GM12872 (cell line): Measurements from ENCODE around the gene COPB2.

Experiments used
- TF ChIP-seq, protein P1 (sequence below): IDR thresholded peaks from 3 replicates; pipeline ENCODE4 v1.5.1; 2011; ENCODE audit warnings: low read depth, mild to moderate bottlenecking, low read length, moderate library complexity; ENCODE audit not compliant: insufficient read depth

The COPB2 gene

GRCh38 chr3:139309880-139310279, 79.6 kb downstream of the COPB2 start:
- TF ChIP-seq, protein P1, sequence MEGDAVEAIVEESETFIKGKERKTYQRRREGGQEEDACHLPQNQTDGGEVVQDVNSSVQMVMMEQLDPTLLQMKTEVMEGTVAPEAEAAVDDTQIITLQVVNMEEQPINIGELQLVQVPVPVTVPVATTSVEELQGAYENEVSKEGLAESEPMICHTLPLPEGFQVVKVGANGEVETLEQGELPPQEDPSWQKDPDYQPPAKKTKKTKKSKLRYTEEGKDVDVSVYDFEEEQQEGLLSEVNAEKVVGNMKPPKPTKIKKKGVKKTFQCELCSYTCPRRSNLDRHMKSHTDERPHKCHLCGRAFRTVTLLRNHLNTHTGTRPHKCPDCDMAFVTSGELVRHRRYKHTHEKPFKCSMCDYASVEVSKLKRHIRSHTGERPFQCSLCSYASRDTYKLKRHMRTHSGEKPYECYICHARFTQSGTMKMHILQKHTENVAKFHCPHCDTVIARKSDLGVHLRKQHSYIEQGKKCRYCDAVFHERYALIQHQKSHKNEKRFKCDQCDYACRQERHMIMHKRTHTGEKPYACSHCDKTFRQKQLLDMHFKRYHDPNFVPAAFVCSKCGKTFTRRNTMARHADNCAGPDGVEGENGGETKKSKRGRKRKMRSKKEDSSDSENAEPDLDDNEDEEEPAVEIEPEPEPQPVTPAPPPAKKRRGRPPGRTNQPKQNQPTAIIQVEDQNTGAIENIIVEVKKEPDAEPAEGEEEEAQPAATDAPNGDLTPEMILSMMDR: no peak

DNA sequence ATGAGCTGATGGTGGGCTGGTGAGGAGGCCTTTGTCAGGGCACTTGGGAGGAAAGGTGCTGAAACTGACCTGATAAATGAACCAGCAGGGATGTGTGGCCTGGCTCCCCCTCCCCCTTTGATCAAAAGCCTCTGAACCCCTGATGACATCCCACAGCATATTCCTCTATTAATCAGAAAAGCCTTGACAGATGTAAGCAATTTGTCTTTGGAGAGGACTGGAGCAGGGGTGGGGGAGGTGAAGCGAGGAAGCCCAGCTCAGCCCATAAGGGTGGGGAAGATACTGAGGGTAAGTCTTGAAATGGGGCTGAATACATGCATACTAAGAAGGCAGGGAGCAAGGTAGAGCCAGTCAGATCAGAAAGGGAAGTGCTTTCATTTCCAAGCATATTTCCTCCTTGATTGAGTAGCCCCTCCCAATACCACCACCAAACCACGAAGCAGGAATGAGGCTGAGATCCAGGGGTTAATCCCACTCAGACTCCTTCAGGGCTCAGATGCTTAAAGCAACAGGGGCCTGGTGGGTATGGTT, 80.3 kb downstream of the COPB2 start:
- TF ChIP-seq, protein P1: no peak

DNA sequence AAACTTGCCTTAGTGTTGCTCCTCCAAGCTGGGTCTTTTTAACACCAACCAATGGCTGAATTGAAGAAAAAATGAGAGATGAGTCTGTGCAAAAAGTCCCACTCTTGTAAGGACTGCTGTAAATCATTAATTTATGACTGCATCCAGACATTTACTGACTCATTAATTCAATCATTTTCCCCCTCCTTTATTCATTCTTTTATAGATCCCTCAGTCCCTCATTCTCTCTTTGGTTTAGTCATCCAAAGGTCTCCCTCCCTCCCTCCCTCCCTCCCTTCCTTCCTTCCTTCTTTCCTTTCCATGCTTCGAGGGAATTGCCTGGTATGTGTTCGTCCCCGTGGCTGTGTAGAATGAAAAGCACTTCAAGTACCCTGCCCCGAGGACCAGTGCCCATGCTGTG, 80.9 kb downstream of the COPB2 start:
- TF ChIP-seq, protein P1: no peak

- TF ChIP-seq, protein P1: no peak
These were observed 81.6 kb downstream of the COPB2 start for GRCh38 chr3:139307601-139308555.
